GM21786 (cell line): ENCODE data around the gene NPFFR1.

Experiments used
- ATAC-seq: cut with Tn5 transposase; IDR thresholded peaks from one replicate; pipeline ENCODE4 v1.9.1; 2021; ENCODE audit not compliant: unreplicated experiment

The NPFFR1 gene

GRCh38 chr10:70289739-70290138 is 5.9 kb upstream of the NPFFR1 start:
- no peak for ATAC-seq

GRCh38 chr10:70286616-70287015 is 2.8 kb upstream of the NPFFR1 start:
- ATAC-seq = no peak

DNA sequence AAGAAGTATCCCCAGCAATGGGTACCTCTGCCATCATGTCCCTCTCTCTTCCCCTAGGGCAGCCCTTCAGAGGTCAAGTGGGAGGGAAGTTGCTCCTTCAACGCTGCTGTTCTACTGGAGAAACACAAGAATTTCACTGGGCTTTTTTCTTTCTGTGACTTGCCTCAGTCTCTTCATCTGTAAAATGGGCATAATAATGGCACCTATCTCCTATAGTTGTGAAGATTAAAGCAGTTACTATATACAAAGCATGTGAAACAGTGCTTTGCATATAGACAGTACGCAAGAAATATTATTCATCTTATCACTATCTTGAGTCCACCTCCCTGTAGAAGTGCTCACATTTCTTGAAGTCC is 1.6 kb upstream of the NPFFR1 start:
- ATAC-seq = no peak

DNA sequence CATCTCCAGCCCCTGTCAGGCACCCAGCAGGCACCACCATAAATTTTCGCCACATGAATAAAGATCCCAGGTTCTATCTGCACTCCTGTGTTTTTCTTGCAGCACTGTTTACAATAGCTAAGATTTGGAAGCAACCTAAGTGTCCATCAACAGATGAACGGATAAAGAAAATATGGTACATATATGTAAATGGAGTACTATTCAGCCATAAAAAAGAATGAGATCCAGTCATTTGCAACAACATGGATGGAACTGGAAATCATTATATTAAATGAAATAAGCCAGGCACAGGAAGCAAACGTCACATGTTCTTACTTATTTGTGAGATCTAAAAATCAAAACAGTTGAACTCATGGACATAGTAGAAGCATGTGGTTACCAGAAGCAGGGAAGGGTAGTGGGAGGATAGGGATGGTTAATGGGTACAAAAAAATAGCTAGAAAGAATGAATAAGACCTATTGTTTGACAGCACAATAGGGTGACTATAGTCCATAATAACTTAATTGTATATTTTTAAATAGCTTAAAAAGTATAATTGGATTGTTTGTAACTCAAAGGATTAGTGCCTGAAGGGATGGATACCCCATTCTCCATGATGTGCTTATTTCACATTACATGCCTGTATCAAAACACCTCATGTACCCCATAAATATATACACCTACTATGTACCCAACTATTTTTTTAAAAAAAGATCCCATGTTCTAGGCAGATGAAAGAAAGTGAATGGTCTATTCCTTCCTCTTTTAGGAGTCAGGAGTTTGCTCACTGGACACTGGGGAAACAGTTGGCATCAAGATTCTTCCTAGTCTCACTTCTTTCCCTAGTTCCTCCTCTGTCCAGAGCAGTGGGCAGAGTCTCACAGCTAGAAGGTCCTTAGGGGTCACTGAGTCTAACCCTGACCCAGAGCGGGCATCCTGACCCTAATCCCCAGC is 1.0 kb upstream of the NPFFR1 start:
- no peak for ATAC-seq

DNA sequence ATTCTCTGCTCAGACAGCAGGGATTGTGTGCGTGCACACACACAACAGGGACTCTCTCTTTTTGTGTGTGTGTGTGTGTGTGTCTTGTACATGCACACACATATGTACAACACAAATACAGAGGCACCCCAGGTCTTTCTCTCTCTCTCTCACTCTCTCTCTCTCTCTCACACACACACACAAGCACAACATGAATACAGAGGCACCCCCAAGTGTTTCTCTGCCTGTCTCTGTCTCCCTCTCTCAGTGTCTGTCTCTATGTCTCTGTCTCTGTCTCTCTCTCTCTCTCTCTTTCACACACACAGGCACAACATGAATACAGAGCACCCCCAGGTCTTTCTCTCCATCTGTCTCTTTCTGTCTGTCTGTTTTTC is 746 bp downstream of the NPFFR1 start:
- no peak for ATAC-seq

GRCh38 chr10:70281609-70282008 is 2.2 kb downstream of the NPFFR1 start:
- ATAC-seq = no peak

GRCh38 chr10:70280099-70280498 is 3.7 kb downstream of the NPFFR1 start:
- ATAC-seq = no peak

DNA sequence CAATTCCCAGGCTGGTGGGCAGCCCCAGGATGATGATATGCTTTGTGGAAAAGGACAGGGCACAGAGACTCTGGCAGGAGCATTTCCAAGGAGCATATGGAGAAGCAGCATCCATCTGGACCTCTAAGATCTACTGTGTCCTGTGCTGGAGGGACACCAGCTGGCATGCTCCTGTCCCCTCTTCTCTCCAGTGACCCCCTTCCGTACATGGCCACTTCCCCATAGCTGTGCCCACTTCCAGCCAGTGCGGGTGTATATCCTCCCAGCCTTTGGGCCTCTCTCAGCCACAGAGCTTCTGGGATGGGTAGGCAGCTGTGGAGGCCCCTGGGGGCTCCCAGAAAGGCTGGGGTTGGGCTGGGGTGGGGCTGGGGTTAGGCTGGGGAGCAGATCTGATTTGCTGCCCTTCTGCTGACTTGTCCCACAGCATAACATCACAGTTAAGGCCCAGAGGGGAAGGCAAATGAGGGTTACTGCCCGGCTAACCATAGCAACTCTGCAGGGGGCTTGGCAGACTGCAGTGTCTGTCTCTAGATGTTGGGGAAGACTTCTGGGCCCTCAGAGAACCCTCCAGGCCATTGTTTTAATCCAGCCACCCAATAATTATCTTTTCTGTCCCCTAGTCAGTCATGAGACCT is 6.3 kb downstream of the NPFFR1 start:
- no peak for ATAC-seq

DNA sequence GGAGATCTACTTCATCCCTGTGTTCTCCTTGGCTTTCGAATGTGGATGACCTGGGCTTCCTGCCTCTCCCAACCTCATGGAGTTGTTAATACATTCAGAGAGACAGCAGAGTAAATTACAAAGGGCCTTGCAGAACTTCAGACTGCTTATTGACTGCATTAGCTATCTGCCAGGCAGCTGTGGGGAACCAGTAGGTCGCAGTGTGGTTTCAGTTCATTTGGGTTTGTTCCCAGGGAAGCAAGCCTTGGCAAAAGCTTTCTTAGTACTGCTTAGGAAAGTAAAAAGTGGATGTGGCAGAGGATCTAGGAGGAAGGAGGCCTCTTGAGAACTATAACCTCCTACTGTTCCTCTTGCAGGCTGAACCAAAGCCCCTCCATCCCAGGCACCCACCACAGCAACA is 9.2 kb downstream of the NPFFR1 start:
- ATAC-seq = no peak

GRCh38 chr10:70272925-70273316 is 10.9 kb downstream of the NPFFR1 start:
- ATAC-seq = peak; percentile 69

- no peak for ATAC-seq
These were observed 11.5 kb downstream of the NPFFR1 start for GRCh38 chr10:70271996-70272924.

DNA sequence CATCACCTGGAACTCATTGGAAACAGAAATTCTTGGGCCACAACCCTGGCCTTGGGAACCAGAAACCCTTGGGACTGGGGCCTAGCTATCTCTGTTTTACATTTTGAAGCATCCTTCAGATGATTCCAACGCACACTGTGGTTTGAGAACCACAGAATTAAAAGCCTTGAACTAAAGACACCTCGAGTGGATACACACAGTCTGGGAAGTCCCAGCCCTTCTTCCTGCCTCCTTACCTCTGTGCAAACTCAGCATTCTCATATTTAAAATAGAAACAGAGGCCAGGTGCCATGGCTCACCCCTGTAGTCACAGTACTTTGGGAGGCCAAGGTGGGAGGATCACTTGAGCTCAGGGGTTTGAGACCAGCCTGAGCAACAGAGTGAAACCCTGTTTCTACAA is 12.9 kb downstream of the NPFFR1 start:
- no peak for ATAC-seq

DNA sequence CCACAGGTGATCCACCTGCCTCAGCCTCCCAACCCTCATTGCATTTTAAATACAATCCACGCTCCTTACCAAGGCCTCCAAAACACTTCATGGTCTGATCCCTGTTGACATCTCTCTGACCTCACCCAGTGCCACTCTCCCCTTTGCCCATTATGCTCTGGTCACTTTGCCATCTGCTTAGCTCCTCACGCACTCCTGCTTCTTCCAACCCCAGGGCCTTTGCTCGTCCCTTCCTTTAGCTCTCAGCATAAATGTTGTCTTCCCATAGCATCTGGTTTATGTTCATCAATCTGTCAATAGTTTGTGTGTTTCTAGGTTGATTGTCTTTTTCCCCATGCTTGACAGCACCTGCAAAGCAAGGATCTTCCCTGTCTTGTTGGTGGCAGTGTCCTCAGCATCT is 14.1 kb downstream of the NPFFR1 start:
- ATAC-seq = no peak

- ATAC-seq = no peak
These were observed 15.4 kb downstream of the NPFFR1 start for GRCh38 chr10:70268376-70268775.

DNA sequence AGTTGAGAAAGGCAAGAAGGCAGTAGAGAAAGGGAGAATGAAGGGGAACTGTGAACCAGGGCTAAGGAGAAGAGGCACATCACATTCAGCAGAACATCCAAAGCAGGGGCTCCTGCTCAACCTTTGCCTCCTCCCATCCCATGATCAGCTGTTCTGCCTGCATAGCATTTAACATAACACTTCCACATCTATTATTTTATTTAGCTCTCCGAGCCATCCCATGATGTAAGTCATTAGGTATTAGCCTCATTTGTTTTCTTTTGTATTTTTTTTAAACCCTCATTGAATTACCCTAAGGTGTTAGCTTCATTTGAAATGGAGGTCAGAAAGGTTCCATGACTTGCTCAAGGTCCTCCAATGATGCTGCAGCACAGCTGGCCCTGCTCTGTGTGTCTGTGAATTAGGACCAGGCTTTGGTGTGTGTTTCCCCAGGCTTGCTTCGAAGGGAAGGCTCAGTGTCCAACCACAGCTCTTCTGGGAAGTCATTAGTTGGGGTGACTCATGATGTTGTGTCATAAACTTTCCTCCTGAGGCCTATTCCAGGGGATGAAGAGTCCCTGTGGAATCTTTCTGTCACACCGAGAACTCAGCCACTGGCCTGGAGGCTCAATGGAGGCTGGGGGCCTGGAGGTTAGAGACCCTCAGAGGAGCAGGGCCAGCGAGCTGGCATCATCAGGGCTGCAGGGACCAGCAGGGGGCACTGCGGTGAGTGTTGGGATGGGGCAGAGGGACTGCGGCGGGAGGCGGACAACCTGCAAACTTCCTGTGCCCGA is 16.5 kb downstream of the NPFFR1 start:
- no peak for ATAC-seq

DNA sequence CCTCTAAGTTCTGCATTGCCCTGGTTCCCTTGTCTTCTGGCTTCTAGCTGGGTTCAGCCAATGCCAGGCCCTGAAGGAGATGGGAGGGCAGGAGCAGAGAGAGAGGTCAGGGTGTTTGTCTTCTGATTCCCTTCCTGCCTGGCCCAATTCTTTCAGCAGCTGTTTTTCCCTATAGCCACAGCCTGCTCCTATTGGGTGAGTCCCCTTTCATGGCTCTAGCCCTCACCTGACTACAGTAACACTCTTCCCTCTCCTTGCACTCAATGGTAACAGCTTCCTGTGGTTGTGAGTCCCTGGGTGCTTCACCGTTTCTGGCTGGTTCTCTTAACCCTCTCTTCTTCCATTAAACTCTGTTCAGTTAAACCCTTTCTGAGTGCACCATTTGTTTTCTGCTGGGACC is 17.1 kb downstream of the NPFFR1 start:
- ATAC-seq = no peak

- ATAC-seq = no peak
These were observed 17.7 kb downstream of the NPFFR1 start for GRCh38 chr10:70266056-70266455.

DNA sequence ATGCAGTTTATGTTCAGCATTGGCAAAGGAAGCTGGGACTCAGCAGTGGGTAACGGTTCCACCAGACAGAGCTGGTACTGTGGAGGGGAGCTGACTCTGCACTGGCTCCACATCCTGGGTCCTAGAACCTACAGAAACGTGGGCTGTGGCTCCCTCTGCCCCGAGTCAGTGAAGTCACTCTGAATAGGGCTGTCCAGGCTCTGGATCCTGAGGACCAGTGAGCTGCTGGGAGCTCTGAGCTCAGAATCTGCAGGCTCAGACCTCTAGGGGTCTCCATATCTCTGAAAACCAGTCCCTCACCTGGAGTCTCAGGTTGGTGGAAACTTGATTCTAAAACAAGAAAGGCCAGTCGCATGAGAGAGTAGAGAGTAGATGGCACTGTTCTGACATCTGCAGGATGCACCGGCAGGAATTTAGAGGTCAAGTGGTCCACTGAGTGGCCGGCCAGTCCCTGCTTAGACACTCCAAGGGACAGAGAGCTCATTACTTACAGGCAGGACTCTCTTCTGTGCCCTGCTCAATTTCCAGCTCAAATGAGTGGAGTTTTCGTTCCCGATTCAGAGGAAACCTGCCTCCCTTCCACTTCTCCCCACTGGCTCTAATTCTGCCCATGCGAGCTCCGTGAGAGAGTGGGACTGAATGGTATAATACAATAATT is 18.6 kb downstream of the NPFFR1 start:
- ATAC-seq = no peak

- ATAC-seq = no peak
These were observed 23.1 kb downstream of the NPFFR1 start for GRCh38 chr10:70260734-70261133.

GRCh38 chr10:70260259-70260658 is 23.5 kb downstream of the NPFFR1 start:
- no peak for ATAC-seq
